ENCODE results near the gene KLRB1.
"Not testable (repeated sequence)": the region's sequence is repeated elsewhere in the genome, so short reads cannot be mapped to it uniquely, and the experiment has no call there.

KLRB1 gene

GRCh38 chr12:9607716-9608115 lies at the start of gene KLRB1:
Gene KLRB1, minus strand, starts transcription at chr12:9607916. Its CDS starts 77 bp downstream, at chr12:9607839.
- no peak for DNase-seq
- in situ Hi-C loops (cut with MboI; ENCODE audit: low pct_unique_long_range_greater_than_20kb, low sequenced_read_pairs): no loop called here

GRCh38 chr12:9651265-9651729 lies 43.6 kb upstream of the KLRB1 start:
- peak; percentile 91 for DNase-seq
- in situ Hi-C loops (cut with MboI; ENCODE audit: low pct_unique_long_range_greater_than_20kb, low sequenced_read_pairs): no loop called here

- in situ Hi-C loops (cut with MboI; ENCODE audit: low pct_unique_long_range_greater_than_20kb, low sequenced_read_pairs): no loop called here
- no peak for DNase-seq
Observed at GRCh38 chr12:9650151-9650576, 42.4 kb upstream of the KLRB1 start.

- peak; percentile 59 for DNase-seq
- in situ Hi-C loops (cut with MboI; ENCODE audit: low pct_unique_long_range_greater_than_20kb, low sequenced_read_pairs): no loop called here
Observed at GRCh38 chr12:9649532-9649940, 41.8 kb upstream of the KLRB1 start.

- in situ Hi-C loops (cut with MboI; ENCODE audit: low pct_unique_long_range_greater_than_20kb, low sequenced_read_pairs): no loop called here
- peak; percentile 27 for DNase-seq
Observed at GRCh38 chr12:9648701-9649531, 41.2 kb upstream of the KLRB1 start.

- in situ Hi-C loops (cut with MboI; ENCODE audit: low pct_unique_long_range_greater_than_20kb, low sequenced_read_pairs): no loop called here
- DNase-seq: peak; percentile 98
Observed at GRCh38 chr12:9647825-9648700, 40.3 kb upstream of the KLRB1 start.

GRCh38 chr12:9646794-9647781 lies 39.4 kb upstream of the KLRB1 start:
- no peak for DNase-seq
- in situ Hi-C loops (cut with MboI; ENCODE audit: low pct_unique_long_range_greater_than_20kb, low sequenced_read_pairs): no loop called here

GRCh38 chr12:9644985-9645551 lies 37.4 kb upstream of the KLRB1 start:
- in situ Hi-C loops (cut with MboI; ENCODE audit: low pct_unique_long_range_greater_than_20kb, low sequenced_read_pairs); DNase-seq: not testable (repeated sequence)

GRCh38 chr12:9643266-9643660 lies 35.5 kb upstream of the KLRB1 start:
- in situ Hi-C loops (cut with MboI; ENCODE audit: low pct_unique_long_range_greater_than_20kb, low sequenced_read_pairs): no loop called here
- DNase-seq: no peak

GRCh38 chr12:9642606-9643265 lies 35.0 kb upstream of the KLRB1 start:
- no peak for DNase-seq
- in situ Hi-C loops (cut with MboI; ENCODE audit: low pct_unique_long_range_greater_than_20kb, low sequenced_read_pairs): no loop called here

GRCh38 chr12:9640024-9640423 lies 32.3 kb upstream of the KLRB1 start:
- in situ Hi-C loops (cut with MboI; ENCODE audit: low pct_unique_long_range_greater_than_20kb, low sequenced_read_pairs): no loop called here

GRCh38 chr12:9636851-9637206 lies 29.1 kb upstream of the KLRB1 start:
- in situ Hi-C loops (cut with MboI; ENCODE audit: low pct_unique_long_range_greater_than_20kb, low sequenced_read_pairs): no loop called here
- no peak for DNase-seq

More at GRCh38 chr12:9640024-9640423, 32.3 kb upstream of the KLRB1 start:
- no peak for DNase-seq

- in situ Hi-C loops (cut with MboI; ENCODE audit: low pct_unique_long_range_greater_than_20kb, low sequenced_read_pairs): no loop called here
- peak; percentile 55 for DNase-seq
Observed at GRCh38 chr12:9636150-9636850, 28.6 kb upstream of the KLRB1 start.

- in situ Hi-C loops (cut with MboI; ENCODE audit: low pct_unique_long_range_greater_than_20kb, low sequenced_read_pairs): no loop called here
- DNase-seq: peak; percentile 39
Observed at GRCh38 chr12:9634969-9635754, 27.4 kb upstream of the KLRB1 start.

- in situ Hi-C loops (cut with MboI; ENCODE audit: low pct_unique_long_range_greater_than_20kb, low sequenced_read_pairs): no loop called here
- peak; percentile 77 for DNase-seq
Observed at GRCh38 chr12:9634177-9634803, 26.6 kb upstream of the KLRB1 start.

GRCh38 chr12:9632766-9633165 lies 25.1 kb upstream of the KLRB1 start:
- in situ Hi-C loops (cut with MboI; ENCODE audit: low pct_unique_long_range_greater_than_20kb, low sequenced_read_pairs): no loop called here

More at GRCh38 chr12:9632766-9633165, 25.1 kb upstream of the KLRB1 start:
- no peak for DNase-seq

Measured in KBM-7 (cell line).